OCI-LY3 (cell line): ENCODE results near the gene UBL4A.

Experiments used
- CTCF ChIP-seq: fragments of 200-600, 300-600 bp; sonication (generic); IDR thresholded peaks from 2 replicates; pipeline ENCODE4 v1.5.1; 2014; ENCODE audit warnings: antibody characterized with exemption, low read length, low read depth
- EZH2phosphoT487 ChIP-seq: fragments of 200-600 bp; shearing (Covaris generic); IDR thresholded peaks from 2 replicates; pipeline ENCODE4 v1.6.1; 2018; ENCODE audit warnings: antibody characterized with exemption, mixed run types, low read depth

GRCh38 chrX:154463611-154464220, 22.7 kb downstream of the UBL4A start:
- TF ChIP-seq CTCF (no peak), EZH2phosphoT487 (no peak)
